NB4 (cell line): Measurements from ENCODE around the gene ERI3.
A peak's percentile ranks its signal among the peaks of the same experiment; 100 is the strongest.

ENCODE experiments used
- DNase-seq: peaks from one replicate; pipeline ENCODE4 v3.0.0; 2010; ENCODE audit warnings: low read depth
- H3K4me3 ChIP-seq: one replicate; pipeline ENCODE4 v1.5.1; 2011; ENCODE audit warnings: mild to moderate bottlenecking, low read depth, low read length, moderate library complexity
- CTCF ChIP-seq: IDR thresholded peaks from one replicate; pipeline ENCODE4 v1.5.1; 2012; ENCODE audit warnings: low read depth, low read length
- MAX ChIP-seq: IDR thresholded peaks from 2 replicates; pipeline ENCODE4 v1.6.1; 2011; ENCODE audit warnings: low read depth, low read length
- MYC ChIP-seq: IDR thresholded peaks from 2 replicates; pipeline ENCODE4 v1.6.1; 2011; ENCODE audit warnings: low read depth, low read length
- POLR2A ChIP-seq: IDR thresholded peaks from 2 replicates; pipeline ENCODE4 v1.6.1; 2011; ENCODE audit warnings: mild to moderate bottlenecking; ENCODE audit not compliant: insufficient read length; ENCODE audit errors: extremely low read depth

ERI3 gene

GRCh38 chr1:44264451-44264771 lies 90.6 kb downstream of the ERI3 start:
- H3K4me3 ChIP-seq: no peak overlapping the region
- TF ChIP-seq MYC (no peak), MAX (no peak), CTCF (no peak), POLR2A (no peak)
- DNase-seq: no peak

GRCh38 chr1:44263568-44264450 lies 91.2 kb downstream of the ERI3 start:
- H3K4me3 ChIP-seq: no peak overlapping the region
- TF ChIP-seq POLR2A (no peak), MYC (no peak), CTCF (no peak), MAX (no peak)
- peak; percentile 18 for DNase-seq

GRCh38 chr1:44262816-44263567 lies 92.1 kb downstream of the ERI3 start:
- DNase-seq: no peak
- no peak overlapping the region for H3K4me3 ChIP-seq
- TF ChIP-seq MYC: no peak
- TF ChIP-seq POLR2A: no peak
- no peak for TF ChIP-seq MAX
- no peak for TF ChIP-seq CTCF

GRCh38 chr1:44262414-44262813 lies 92.6 kb downstream of the ERI3 start:
- no peak overlapping the region for H3K4me3 ChIP-seq
- TF ChIP-seq MAX (no peak), POLR2A (no peak), MYC (no peak), CTCF (no peak)
- DNase-seq: no peak

- no peak overlapping the region for H3K4me3 ChIP-seq
- TF ChIP-seq POLR2A (no peak), MYC (no peak), MAX (no peak), CTCF (no peak)
- no peak for DNase-seq
Measured at GRCh38 chr1:44261962-44262361, 93.1 kb downstream of the ERI3 start.
